ENCODE data around the gene RHBDD2.

DNA sequence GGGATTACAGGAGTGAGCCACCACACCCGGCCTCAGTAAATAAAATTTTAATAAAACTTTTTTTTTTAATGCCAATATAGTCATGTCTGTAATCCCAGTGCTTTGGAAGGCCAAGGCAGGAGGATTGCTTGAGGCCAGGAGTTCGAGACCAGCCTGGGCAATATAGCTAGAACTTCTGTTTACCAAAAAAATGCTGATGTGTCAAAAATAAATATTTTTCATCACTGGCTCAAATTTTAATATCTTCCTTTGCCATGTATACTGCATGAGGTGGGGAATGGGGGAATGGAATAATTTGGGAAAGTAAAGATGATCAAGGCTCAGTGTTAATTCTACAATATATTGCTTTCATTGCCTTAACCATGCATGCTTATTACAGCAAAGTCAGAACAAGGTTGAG lies 10.7 kb upstream of the RHBDD2 start:
- TF ChIP-seq ARNTL (CRISPR knock-in tag; IDR thresholded peaks at IDR 0.05; ENCODE audit: borderline replicate concordance, low read depth) (no peak), RARB (CRISPR knock-in tag; IDR thresholded peaks at IDR 0.05) (no peak), ZNF70 (CRISPR knock-in tag; IDR thresholded peaks at IDR 0.05) (no peak), ISL1 (CRISPR knock-in tag; IDR thresholded peaks at IDR 0.05) (no peak), ZNF565 (CRISPR knock-in tag; conservative IDR thresholded peaks at IDR 0.05; ENCODE audit: low read depth) (no peak), CSDC2 (CRISPR knock-in tag; IDR thresholded peaks at IDR 0.05) (no peak), ZC3H10 (CRISPR knock-in tag; IDR thresholded peaks at IDR 0.05) (no peak), TCF4 (CRISPR knock-in tag; IDR thresholded peaks at IDR 0.05; ENCODE audit: borderline replicate concordance) (no peak), PPARA (CRISPR knock-in tag; IDR thresholded peaks at IDR 0.05; ENCODE audit: borderline replicate concordance) (no peak), ZFP3 (CRISPR knock-in tag; IDR thresholded peaks at IDR 0.05) (no peak)
- TF ChIP-seq, protein P1, sequence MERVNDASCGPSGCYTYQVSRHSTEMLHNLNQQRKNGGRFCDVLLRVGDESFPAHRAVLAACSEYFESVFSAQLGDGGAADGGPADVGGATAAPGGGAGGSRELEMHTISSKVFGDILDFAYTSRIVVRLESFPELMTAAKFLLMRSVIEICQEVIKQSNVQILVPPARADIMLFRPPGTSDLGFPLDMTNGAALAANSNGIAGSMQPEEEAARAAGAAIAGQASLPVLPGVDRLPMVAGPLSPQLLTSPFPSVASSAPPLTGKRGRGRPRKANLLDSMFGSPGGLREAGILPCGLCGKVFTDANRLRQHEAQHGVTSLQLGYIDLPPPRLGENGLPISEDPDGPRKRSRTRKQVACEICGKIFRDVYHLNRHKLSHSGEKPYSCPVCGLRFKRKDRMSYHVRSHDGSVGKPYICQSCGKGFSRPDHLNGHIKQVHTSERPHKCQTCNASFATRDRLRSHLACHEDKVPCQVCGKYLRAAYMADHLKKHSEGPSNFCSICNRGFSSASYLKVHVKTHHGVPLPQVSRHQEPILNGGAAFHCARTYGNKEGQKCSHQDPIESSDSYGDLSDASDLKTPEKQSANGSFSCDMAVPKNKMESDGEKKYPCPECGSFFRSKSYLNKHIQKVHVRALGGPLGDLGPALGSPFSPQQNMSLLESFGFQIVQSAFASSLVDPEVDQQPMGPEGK (CRISPR knock-in tag; IDR thresholded peaks at IDR 0.05; ENCODE audit: borderline replicate concordance) = no peak
- TF ChIP-seq, protein P2, sequence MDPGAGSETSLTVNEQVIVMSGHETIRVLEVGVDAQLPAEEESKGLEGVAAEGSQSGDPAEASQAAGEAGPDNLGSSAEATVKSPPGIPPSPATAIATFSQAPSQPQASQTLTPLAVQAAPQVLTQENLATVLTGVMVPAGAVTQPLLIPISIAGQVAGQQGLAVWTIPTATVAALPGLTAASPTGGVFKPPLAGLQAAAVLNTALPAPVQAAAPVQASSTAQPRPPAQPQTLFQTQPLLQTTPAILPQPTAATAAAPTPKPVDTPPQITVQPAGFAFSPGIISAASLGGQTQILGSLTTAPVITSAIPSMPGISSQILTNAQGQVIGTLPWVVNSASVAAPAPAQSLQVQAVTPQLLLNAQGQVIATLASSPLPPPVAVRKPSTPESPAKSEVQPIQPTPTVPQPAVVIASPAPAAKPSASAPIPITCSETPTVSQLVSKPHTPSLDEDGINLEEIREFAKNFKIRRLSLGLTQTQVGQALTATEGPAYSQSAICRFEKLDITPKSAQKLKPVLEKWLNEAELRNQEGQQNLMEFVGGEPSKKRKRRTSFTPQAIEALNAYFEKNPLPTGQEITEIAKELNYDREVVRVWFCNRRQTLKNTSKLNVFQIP (CRISPR knock-in tag; IDR thresholded peaks at IDR 0.05; ENCODE audit: borderline replicate concordance, low read depth) = no peak
- TF ChIP-seq, protein P3, sequence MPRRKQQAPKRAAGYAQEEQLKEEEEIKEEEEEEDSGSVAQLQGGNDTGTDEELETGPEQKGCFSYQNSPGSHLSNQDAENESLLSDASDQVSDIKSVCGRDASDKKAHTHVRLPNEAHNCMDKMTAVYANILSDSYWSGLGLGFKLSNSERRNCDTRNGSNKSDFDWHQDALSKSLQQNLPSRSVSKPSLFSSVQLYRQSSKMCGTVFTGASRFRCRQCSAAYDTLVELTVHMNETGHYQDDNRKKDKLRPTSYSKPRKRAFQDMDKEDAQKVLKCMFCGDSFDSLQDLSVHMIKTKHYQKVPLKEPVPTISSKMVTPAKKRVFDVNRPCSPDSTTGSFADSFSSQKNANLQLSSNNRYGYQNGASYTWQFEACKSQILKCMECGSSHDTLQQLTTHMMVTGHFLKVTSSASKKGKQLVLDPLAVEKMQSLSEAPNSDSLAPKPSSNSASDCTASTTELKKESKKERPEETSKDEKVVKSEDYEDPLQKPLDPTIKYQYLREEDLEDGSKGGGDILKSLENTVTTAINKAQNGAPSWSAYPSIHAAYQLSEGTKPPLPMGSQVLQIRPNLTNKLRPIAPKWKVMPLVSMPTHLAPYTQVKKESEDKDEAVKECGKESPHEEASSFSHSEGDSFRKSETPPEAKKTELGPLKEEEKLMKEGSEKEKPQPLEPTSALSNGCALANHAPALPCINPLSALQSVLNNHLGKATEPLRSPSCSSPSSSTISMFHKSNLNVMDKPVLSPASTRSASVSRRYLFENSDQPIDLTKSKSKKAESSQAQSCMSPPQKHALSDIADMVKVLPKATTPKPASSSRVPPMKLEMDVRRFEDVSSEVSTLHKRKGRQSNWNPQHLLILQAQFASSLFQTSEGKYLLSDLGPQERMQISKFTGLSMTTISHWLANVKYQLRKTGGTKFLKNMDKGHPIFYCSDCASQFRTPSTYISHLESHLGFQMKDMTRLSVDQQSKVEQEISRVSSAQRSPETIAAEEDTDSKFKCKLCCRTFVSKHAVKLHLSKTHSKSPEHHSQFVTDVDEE (CRISPR knock-in tag; IDR thresholded peaks at IDR 0.05) = no peak
- TF ChIP-seq, protein P4, sequence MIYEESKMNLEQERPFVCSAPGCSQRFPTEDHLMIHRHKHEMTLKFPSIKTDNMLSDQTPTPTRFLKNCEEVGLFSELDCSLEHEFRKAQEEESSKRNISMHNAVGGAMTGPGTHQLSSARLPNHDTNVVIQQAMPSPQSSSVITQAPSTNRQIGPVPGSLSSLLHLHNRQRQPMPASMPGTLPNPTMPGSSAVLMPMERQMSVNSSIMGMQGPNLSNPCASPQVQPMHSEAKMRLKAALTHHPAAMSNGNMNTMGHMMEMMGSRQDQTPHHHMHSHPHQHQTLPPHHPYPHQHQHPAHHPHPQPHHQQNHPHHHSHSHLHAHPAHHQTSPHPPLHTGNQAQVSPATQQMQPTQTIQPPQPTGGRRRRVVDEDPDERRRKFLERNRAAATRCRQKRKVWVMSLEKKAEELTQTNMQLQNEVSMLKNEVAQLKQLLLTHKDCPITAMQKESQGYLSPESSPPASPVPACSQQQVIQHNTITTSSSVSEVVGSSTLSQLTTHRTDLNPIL (CRISPR knock-in tag; IDR thresholded peaks at IDR 0.05; ENCODE audit: low read depth) = no peak

All from SK-N-SH treated with all-trans-retinoic acid at 6 μM for 48 hours (cell line).